Measurements from ENCODE around the gene SCAMP4. TPM values are rescaled to one million over a fixed set of nuclear protein-coding genes. Genes with fewer than 3 reads are reported as not detected.

The SCAMP4 gene
- total and polyA plus RNA-seq, 2 of the 13 experiments (the other 11 are each of a cell fraction or from before 2014, with no cell fraction given), result 10.7 to 13.7 TPM

GRCh38 chr19:1942078-1942933 is 37.1 kb downstream of the SCAMP4 start (continued):
- no peak for TF ChIP-seq MLXIP (CRISPR knock-in tag; IDR thresholded peaks at IDR 0.05; ENCODE audit: borderline replicate concordance)
- TF ChIP-seq ZNF101 (CRISPR knock-in tag; IDR thresholded peaks at IDR 0.05; ENCODE audit: borderline replicate concordance, low read depth), result no peak
- TF ChIP-seq ZNF616 (CRISPR knock-in tag; IDR thresholded peaks at IDR 0.05; ENCODE audit: low read depth), result peak; percentile 70; the same call in 1 of the 2 replicates
- TF ChIP-seq ZNF891 (CRISPR knock-in tag; IDR thresholded peaks at IDR 0.05), result peak; percentile 1; the same call in 1 of the 2 replicates
- TF ChIP-seq PITX1 (CRISPR knock-in tag; IDR thresholded peaks at IDR 0.05), result peak; percentile 54; the same call in 1 of the 2 replicates
- TF ChIP-seq YEATS4 (CRISPR knock-in tag; IDR thresholded peaks at IDR 0.05; ENCODE audit: borderline replicate concordance), result peak; percentile 80; the same call in 1 of the 2 replicates
- no peak for TF ChIP-seq BATF2 (CRISPR knock-in tag; IDR thresholded peaks at IDR 0.05)
- peak; percentile 26; the same call in 1 of the 2 replicates for TF ChIP-seq HES4 (CRISPR knock-in tag; IDR thresholded peaks at IDR 0.05; ENCODE audit: borderline replicate concordance)
- peak; percentile 19; the same call in 1 of the 2 replicates for TF ChIP-seq ZNF792 (CRISPR knock-in tag; IDR thresholded peaks at IDR 0.05)
- TF ChIP-seq DNMT1 (CRISPR knock-in tag; IDR thresholded peaks at IDR 0.05), result no peak
- TF ChIP-seq, protein P1, sequence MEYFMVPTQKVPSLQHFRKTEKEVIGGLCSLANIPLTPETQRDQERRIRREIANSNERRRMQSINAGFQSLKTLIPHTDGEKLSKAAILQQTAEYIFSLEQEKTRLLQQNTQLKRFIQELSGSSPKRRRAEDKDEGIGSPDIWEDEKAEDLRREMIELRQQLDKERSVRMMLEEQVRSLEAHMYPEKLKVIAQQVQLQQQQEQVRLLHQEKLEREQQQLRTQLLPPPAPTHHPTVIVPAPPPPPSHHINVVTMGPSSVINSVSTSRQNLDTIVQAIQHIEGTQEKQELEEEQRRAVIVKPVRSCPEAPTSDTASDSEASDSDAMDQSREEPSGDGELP (IDR thresholded peaks at IDR 0.05; ENCODE audit: borderline replicate concordance, low read depth), result peak; percentile 40; the same call in 1 of the 2 replicates
- TF ChIP-seq, protein P2, sequence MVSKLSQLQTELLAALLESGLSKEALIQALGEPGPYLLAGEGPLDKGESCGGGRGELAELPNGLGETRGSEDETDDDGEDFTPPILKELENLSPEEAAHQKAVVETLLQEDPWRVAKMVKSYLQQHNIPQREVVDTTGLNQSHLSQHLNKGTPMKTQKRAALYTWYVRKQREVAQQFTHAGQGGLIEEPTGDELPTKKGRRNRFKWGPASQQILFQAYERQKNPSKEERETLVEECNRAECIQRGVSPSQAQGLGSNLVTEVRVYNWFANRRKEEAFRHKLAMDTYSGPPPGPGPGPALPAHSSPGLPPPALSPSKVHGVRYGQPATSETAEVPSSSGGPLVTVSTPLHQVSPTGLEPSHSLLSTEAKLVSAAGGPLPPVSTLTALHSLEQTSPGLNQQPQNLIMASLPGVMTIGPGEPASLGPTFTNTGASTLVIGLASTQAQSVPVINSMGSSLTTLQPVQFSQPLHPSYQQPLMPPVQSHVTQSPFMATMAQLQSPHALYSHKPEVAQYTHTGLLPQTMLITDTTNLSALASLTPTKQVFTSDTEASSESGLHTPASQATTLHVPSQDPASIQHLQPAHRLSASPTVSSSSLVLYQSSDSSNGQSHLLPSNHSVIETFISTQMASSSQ (IDR thresholded peaks at IDR 0.05; ENCODE audit: low read depth), result no peak
- TF ChIP-seq, protein P2 (CRISPR knock-in tag; IDR thresholded peaks at IDR 0.05; ENCODE audit: borderline replicate concordance), result peak; percentile 30; the same call in 1 of the 2 replicates
- peak; percentile 66; the same call in 1 of the 2 replicates for TF ChIP-seq ZNF639 (CRISPR knock-in tag; conservative IDR thresholded peaks at IDR 0.05)

All from HepG2 (cell line).